ENCODE measurements around the gene NGRN. TPM values are rescaled to one million over a fixed set of nuclear protein-coding genes. Genes with fewer than 3 reads are reported as not detected.

The NGRN gene
- total RNA-seq, 4 donors from 2014 or later = 49.8 to 66.8 (median 58.4) TPM

GRCh38 chr15:90305932-90306331 is 40.5 kb downstream of the NGRN start:
- no peak for TF ChIP-seq POLR2A (IDR thresholded peaks at IDR 0.05)
- no peak for TF ChIP-seq CTCF (IDR thresholded peaks at IDR 0.05)
- intact Hi-C loops (cut with DNase I; ENCODE audit: low total_unique reads) = no loop called here
- DNase-seq (ENCODE audit: low spot score in 2 of 2) = no peak
- WGBS, 2 donors = 88 to 90% methylated on average over 3 of the region's 3 CpGs
- H3K4me3 ChIP-seq (ENCODE audit: low read depth, poor library complexity, severe bottlenecking) = no peak overlapping the region

- TF ChIP-seq CTCF (IDR thresholded peaks at IDR 0.05) = no peak
- TF ChIP-seq POLR2A (IDR thresholded peaks at IDR 0.05) = no peak
- peak in 1 of 2 donors; percentile 52 for DNase-seq (ENCODE audit: low spot score in 2 of 2)
- 50 to 60% methylated on average over 6 of the region's 6 CpGs for WGBS, 2 donors
- H3K4me3 ChIP-seq (ENCODE audit: low read depth, poor library complexity, severe bottlenecking) = no peak overlapping the region
- intact Hi-C loops (cut with DNase I; ENCODE audit: low total_unique reads) = no loop called here
These were observed 41.1 kb downstream of the NGRN start for GRCh38 chr15:90306560-90306959.

- TF ChIP-seq POLR2A (IDR thresholded peaks at IDR 0.05) = no peak
- no peak for TF ChIP-seq CTCF (IDR thresholded peaks at IDR 0.05)
- DNase-seq (ENCODE audit: low spot score in 2 of 2) = peak in 1 of 2 donors; percentile 73
- WGBS, 2 donors = 84 to 97% methylated on average over 2 of the region's 2 CpGs
- intact Hi-C loops (cut with DNase I; ENCODE audit: low total_unique reads) = no loop called here
- H3K4me3 ChIP-seq (ENCODE audit: low read depth, poor library complexity, severe bottlenecking) = no peak overlapping the region
These were observed 42.2 kb downstream of the NGRN start for GRCh38 chr15:90307661-90308060.

GRCh38 chr15:90309020-90309419 is 43.5 kb downstream of the NGRN start:
- TF ChIP-seq POLR2A (IDR thresholded peaks at IDR 0.05) = no peak
- TF ChIP-seq CTCF (IDR thresholded peaks at IDR 0.05) = no peak
- intact Hi-C loops (cut with DNase I; ENCODE audit: low total_unique reads) = no loop called here
- WGBS, 2 donors = 89% methylated on average over 4 of the region's 4 CpGs
- H3K4me3 ChIP-seq (ENCODE audit: low read depth, poor library complexity, severe bottlenecking) = no peak overlapping the region
- no peak for DNase-seq (ENCODE audit: low spot score in 2 of 2)

- H3K4me3 ChIP-seq (ENCODE audit: low read depth, poor library complexity, severe bottlenecking) = no peak overlapping the region
- WGBS, 2 donors = 23 to 25% methylated on average over 5 of the region's 5 CpGs
- DNase-seq (ENCODE audit: low spot score in 2 of 2) = peak; percentile 84 to 91
- TF ChIP-seq CTCF (IDR thresholded peaks at IDR 0.05) (no peak), POLR2A (IDR thresholded peaks at IDR 0.05) (no peak)
- intact Hi-C loops (cut with DNase I; ENCODE audit: low total_unique reads) = no loop called here
These were observed 50.0 kb downstream of the NGRN start for GRCh38 chr15:90315278-90315982.

- DNase-seq (ENCODE audit: low spot score in 2 of 2) = peak; percentile 66 to 82
- intact Hi-C loops (cut with DNase I; ENCODE audit: low total_unique reads) = no loop called here
- 26 to 28% methylated on average over 4 of the region's 4 CpGs for WGBS, 2 donors
- no peak overlapping the region for H3K4me3 ChIP-seq (ENCODE audit: low read depth, poor library complexity, severe bottlenecking)
- TF ChIP-seq CTCF (IDR thresholded peaks at IDR 0.05) (no peak), POLR2A (IDR thresholded peaks at IDR 0.05) (no peak)
These were observed 50.7 kb downstream of the NGRN start for GRCh38 chr15:90316139-90316538.
